GM12878 (cell line): Measurements from ENCODE around the gene MIA3. TPM values are rescaled to one million over a fixed set of nuclear protein-coding genes. Genes with fewer than 3 reads are reported as not detected.

Experiments used
- DPF2 ChIP-seq: fragments of 450-650 bp; IDR thresholded peaks from 2 replicates; pipeline ENCODE4 v1.6.1; 2017; ENCODE audit warnings: mild to moderate bottlenecking
- LARP7 ChIP-seq: fragments of 450-650 bp; IDR thresholded peaks from 2 replicates; pipeline ENCODE4 v1.6.1; 2017; ENCODE audit warnings: mild to moderate bottlenecking
- MAX ChIP-seq: IDR thresholded peaks from 2 replicates; pipeline ENCODE4 v1.6.1; 2012; ENCODE audit warnings: low read depth, low read length, improper control_type of control experiment
- MEF2B ChIP-seq: fragments of 450-650 bp; IDR thresholded peaks from 2 replicates; pipeline ENCODE4 v1.6.1; 2018; ENCODE audit warnings: mild to moderate bottlenecking, moderate library complexity; ENCODE audit not compliant: partially characterized antibody, poor library complexity, severe bottlenecking
- NR2C2 ChIP-seq: IDR thresholded peaks from 2 replicates; pipeline ENCODE4 v1.6.1; 2011; ENCODE audit warnings: borderline replicate concordance, low read depth; ENCODE audit not compliant: control insufficient read depth, insufficient read length
- POLR2AphosphoS5 ChIP-seq: IDR thresholded peaks from 2 replicates; pipeline ENCODE4 v1.6.1; 2011; ENCODE audit warnings: mild to moderate bottlenecking, low read length, inconsistent platforms
- PRDM15 ChIP-seq: fragments of 450-650 bp; formaldehyde crosslinking; IDR thresholded peaks from 2 replicates; pipeline ENCODE4 v1.4.0; 2020; ENCODE audit warnings: mild to moderate bottlenecking, moderate library complexity
- RCOR1 ChIP-seq: conservative IDR thresholded peaks from 2 replicates; pipeline ENCODE4 v1.6.1; 2012; ENCODE audit warnings: low read depth, low read length, improper control_type of control experiment
- SMAD1 ChIP-seq: fragments of 450-650 bp; IDR thresholded peaks from 2 replicates; pipeline ENCODE4 v1.6.1; 2018; ENCODE audit warnings: mild to moderate bottlenecking, low read depth; ENCODE audit not compliant: partially characterized antibody
- STAT1 ChIP-seq: fragments of 450-650 bp; conservative IDR thresholded peaks from 2 replicates; pipeline ENCODE4 v1.6.1; 2014; ENCODE audit warnings: antibody characterized with exemption, mild to moderate bottlenecking
- SUPT20H ChIP-seq: IDR thresholded peaks from 2 replicates; pipeline ENCODE4 v1.6.1; 2011; ENCODE audit warnings: low read depth, mild to moderate bottlenecking, low read length, moderate library complexity, borderline replicate concordance; ENCODE audit not compliant: control insufficient read depth
- TARDBP ChIP-seq: IDR thresholded peaks from 2 replicates; pipeline ENCODE4 v1.6.1; 2016; ENCODE audit warnings: borderline replicate concordance
- YBX1 ChIP-seq: fragments of 450-650 bp; IDR thresholded peaks from 2 replicates; pipeline ENCODE4 v1.6.1; 2016; ENCODE audit warnings: antibody characterized with exemption
- ZBTB11 ChIP-seq: fragments of 450-650 bp; formaldehyde crosslinking; IDR thresholded peaks from 2 replicates; pipeline ENCODE4 v1.5.0; 2022; ENCODE audit warnings: mild to moderate bottlenecking, missing genetic modification characterization
- polyA plus RNA-seq, 11 experiments: library from polyadenylated mRNA; depleted of rRNA in 4 of 11; unstranded in 6 of 11; stranded (reverse) in 5 of 11; fragments of >200 nt; fragmentation: Nextera tagmentation in 4 of 11; fragmentation: Illumina TruSeq in 1 of 11; extraction: Ambion mirVana in 4 of 11; extraction: Trizol in 1 of 11; gene quantifications; 1 replicate in 1 of 11; 2 replicates in 10 of 11; pipeline versions ENCODE4 v1.2.1 to v1.2.3, GENCODE V29; 2011 to 2016; ENCODE audit warnings: inconsistent platforms in 2 of 11, missing spikeins in 2 of 11, low read depth in 1 of 11
- total RNA-seq, 4 experiments: library from RNA; depleted of rRNA in 3 of 4; stranded (reverse); fragments of >200 nt in 3 of 4; fragmentation: Illumina TruSeq in 1 of 4; extraction: Trizol in 1 of 4; gene quantifications; 2 replicates each; pipeline versions ENCODE4 v1.2.1 to v1.2.3, GENCODE V29; 2013 to 2021
- TF ChIP-seq, protein P1 (sequence below): fragments of 450-650 bp; IDR thresholded peaks from 2 replicates; pipeline ENCODE4 v1.6.1; 2016; ENCODE audit warnings: mild to moderate bottlenecking

Gene MIA3
- total and polyA plus RNA-seq, 10 of the 15 experiments (the other 5 are each of a cell fraction or from before 2014, with no cell fraction given): 12.9 to 50.8 (median 30.3) TPM

GRCh38 chr1:222589462-222590302 is 28.2 kb upstream of the MIA3 start, which contains the start of gene TAF1A (continued):
- no peak for TF ChIP-seq MEF2B
- TF ChIP-seq YBX1: no peak
- peak; percentile 80 for TF ChIP-seq MAX
- TF ChIP-seq NR2C2: no peak
- TF ChIP-seq LARP7: no peak; the same call in 1 of the 2 replicates
- TF ChIP-seq, protein P1, sequence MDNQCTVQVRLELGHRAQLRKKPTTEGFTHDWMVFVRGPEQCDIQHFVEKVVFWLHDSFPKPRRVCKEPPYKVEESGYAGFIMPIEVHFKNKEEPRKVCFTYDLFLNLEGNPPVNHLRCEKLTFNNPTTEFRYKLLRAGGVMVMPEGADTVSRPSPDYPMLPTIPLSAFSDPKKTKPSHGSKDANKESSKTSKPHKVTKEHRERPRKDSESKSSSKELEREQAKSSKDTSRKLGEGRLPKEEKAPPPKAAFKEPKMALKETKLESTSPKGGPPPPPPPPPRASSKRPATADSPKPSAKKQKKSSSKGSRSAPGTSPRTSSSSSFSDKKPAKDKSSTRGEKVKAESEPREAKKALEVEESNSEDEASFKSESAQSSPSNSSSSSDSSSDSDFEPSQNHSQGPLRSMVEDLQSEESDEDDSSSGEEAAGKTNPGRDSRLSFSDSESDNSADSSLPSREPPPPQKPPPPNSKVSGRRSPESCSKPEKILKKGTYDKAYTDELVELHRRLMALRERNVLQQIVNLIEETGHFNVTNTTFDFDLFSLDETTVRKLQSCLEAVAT: 0 out of 2 replicates have a peak, but pooled peaks have one; percentile 45
- TF ChIP-seq STAT1: no peak
- no peak for TF ChIP-seq PRDM15 (CRISPR knock-in tag)
- no peak for TF ChIP-seq DPF2
- TF ChIP-seq RCOR1: no peak
- no peak for TF ChIP-seq TARDBP
- TF ChIP-seq POLR2AphosphoS5: peak; percentile 84
- TF ChIP-seq SUPT20H: no peak
- no peak for TF ChIP-seq SMAD1
- no peak for TF ChIP-seq ZBTB11 (CRISPR knock-in tag)
